ENCODE measurements around the gene CALD1.

The CALD1 gene

DNA sequence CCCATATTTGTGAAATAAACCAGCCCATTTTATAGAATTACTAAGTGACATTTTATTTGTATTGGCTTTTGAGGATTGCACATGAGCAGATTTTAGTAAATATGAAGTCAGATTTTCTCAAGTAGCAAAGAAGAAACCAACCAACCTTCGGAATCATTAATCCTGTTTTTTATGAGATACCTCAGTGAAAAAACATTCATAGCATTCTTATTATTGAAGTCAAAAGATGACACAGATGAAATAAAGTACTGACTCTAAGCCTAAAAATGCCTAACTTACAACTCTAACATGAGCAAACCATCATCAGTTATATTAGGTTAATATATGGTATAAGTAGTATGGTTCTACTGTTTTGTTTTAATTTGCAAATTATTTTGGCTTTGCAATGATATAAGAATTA, 147.0 kb downstream of the CALD1 start:
- no peak for DNase-seq (ENCODE audit: low read depth)

GRCh38 chr7:134927076-134927475, 147.6 kb downstream of the CALD1 start:
- no peak for DNase-seq (ENCODE audit: low read depth)

DNA sequence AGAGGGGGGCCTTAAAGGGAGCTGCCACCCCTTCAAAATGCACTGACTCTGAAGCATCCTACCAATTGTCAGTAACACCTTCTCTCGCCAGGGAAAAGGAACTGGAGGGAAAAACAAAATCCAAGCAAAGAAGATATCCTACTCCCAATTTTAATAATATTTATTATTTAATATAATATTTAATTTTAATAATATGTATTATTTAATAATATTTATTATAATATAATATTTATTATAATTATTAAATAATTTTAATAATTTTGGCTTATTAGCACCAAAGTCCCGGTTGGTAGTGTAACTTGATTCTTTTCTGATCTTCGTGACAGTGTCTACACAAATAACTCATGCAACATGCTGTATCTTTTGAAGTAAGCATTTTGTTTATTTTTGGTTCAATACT, 148.3 kb downstream of the CALD1 start:
- DNase-seq (ENCODE audit: low read depth): no peak

DNA sequence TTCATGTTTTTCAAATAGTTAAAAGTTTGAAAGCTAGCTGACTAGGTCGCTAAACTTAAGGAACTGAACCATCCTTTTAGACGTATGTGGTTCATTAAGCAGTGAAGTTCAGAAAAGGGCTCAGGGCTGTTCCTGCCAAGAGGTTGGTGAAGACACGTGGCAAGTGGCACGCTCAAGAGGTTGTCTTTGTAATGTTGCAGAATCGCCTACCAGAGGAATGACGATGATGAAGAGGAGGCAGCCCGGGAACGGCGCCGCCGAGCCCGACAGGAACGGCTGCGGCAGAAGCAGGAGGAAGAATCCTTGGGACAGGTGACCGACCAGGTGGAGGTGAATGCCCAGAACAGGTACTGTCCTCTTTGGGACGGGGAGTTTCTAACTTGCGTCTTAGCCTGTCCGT, 149.1 kb downstream of the CALD1 start:
- DNase-seq (ENCODE audit: low read depth): no peak

- DNase-seq (ENCODE audit: low read depth): no peak
Measured at GRCh38 chr7:134931487-134931886, 152.1 kb downstream of the CALD1 start.

DNA sequence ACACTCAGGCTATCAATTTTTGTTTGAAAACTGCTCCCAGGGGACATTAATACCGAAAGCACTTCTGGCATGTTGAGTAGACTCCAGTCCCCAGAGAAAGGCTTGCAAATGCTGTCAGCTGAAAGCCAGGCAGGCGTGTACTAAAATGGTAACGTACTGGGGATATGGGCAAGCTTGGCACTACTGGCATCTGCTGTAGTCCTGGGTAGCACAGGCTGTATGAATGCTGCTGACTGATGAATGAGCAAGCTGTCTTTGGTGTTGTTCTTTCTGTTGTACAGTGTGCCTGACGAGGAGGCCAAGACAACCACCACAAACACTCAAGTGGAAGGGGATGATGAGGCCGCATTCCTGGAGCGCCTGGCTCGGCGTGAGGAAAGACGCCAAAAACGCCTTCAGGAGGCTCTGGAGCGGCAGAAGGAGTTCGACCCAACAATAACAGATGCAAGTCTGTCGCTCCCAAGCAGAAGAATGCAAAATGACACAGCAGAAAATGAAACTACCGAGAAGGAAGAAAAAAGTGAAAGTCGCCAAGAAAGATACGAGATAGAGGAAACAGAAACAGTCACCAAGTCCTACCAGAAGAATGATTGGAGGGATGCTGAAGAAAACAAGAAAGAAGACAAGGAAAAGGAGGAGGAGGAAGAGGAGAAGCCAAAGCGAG, 153.4 kb downstream of the CALD1 start:
- DNase-seq (ENCODE audit: low read depth): no peak

- DNase-seq (ENCODE audit: low read depth): no peak
Measured at GRCh38 chr7:134933460-134934068, 154.1 kb downstream of the CALD1 start.

GRCh38 chr7:134935701-134936100, 156.3 kb downstream of the CALD1 start:
- no peak for DNase-seq (ENCODE audit: low read depth)

- no peak for DNase-seq (ENCODE audit: low read depth)
Measured at GRCh38 chr7:134936893-134937510, 157.6 kb downstream of the CALD1 start.

GRCh38 chr7:134938141-134938540, 158.7 kb downstream of the CALD1 start:
- DNase-seq (ENCODE audit: low read depth): no peak

GRCh38 chr7:134939136-134939535, 159.7 kb downstream of the CALD1 start:
- DNase-seq (ENCODE audit: low read depth): no peak

GRCh38 chr7:134940729-134941128, 161.3 kb downstream of the CALD1 start:
- no peak for DNase-seq (ENCODE audit: low read depth)

DNA sequence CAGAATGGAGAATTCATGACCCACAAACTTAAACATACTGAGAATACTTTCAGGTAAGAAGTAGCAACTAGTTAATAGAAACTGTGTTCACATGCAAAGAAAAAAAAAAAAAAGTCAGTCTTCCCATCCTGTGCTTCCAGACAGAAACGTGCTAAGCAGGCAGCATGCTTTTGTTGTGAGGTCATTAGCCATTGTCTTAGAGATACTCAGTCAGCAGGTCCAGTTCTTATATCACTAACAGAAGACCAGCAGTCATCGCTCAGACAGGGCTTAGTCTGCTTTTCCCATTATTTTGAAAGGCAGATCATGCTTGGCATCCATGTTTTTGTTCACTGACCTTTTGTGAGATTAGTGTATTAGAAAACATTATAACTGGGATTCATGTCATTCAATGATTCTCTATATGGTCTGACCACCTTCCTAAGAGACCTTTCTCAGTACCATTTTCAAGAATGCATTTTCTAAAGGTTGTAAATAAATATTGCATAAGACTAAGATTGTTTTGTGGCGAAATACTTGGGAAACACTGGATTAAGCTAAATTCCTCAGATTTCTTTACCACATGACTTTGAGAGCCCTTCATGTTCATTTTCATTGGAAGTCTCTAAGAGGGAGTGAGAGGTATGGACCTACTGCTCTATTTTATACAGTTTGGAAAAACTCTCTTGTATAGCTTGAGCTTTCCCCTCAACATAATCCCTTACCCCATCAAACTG, 161.9 kb downstream of the CALD1 start:
- DNase-seq (ENCODE audit: low read depth): no peak

- no peak for DNase-seq (ENCODE audit: low read depth)
Measured at GRCh38 chr7:134941952-134942351, 162.5 kb downstream of the CALD1 start.

DNA sequence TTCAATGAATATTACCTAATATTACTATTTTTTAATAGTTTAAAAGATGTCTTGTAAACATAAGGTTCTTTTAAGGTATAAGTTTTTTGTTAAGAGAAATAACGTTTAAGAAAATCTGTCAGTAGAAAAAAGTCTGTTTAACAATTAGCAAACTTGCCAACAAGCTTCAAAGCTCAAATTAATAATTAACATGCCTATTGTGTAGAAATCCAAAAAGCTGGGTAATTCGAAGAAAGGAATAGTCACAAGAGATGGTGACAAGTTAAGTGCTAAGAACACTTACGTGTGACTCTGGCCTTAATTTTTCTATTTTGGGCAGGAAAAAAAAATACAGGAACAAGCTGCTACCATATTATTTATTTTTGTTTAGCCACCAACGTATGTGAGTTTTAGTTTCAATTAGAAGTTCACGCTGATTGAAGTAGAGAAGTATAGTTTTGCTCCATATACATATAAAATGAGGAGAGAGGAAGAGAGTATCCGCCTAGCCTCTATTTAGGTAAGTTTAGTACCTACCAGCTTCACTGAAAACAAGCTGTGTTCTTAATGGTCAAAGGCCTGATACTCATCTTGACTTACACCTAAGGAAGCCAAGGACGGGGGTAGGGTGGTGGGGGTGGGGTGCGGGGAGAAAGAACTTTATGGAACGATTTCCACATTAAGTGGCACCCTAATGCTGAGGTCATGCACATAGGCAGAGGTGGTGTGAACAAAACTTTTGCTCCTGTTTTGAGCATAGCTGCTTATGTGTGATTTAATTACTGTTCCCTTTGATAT, 163.4 kb downstream of the CALD1 start:
- no peak for DNase-seq (ENCODE audit: low read depth)

GRCh38 chr7:134943785-134944400, 164.5 kb downstream of the CALD1 start:
- no peak for DNase-seq (ENCODE audit: low read depth)

GRCh38 chr7:134945691-134946090, 166.3 kb downstream of the CALD1 start:
- no peak for DNase-seq (ENCODE audit: low read depth)

DNA sequence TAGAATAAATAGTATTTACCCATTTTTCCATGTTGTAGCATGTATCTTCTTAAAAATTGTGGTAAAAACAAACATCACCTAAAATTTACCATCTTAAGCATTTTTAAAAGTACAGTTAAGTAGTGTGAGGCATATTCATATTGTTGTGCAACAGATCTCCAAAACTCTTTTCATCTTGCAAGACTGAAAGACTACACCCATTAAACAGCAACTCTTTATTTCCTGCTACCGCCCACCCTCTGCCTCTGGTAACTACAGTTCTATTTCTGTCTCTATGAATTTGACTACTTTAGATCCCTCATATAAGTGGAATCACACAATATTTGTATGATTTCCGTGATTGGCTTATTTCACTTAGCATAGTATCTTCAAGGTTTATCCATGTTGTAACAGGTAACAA, 166.8 kb downstream of the CALD1 start:
- no peak for DNase-seq (ENCODE audit: low read depth)

- no peak for DNase-seq (ENCODE audit: low read depth)
Measured at GRCh38 chr7:134947329-134947728, 167.9 kb downstream of the CALD1 start.

- DNase-seq (ENCODE audit: low read depth): no peak
Measured at GRCh38 chr7:134947831-134948230, 168.4 kb downstream of the CALD1 start.

GRCh38 chr7:134948246-134948645, 168.8 kb downstream of the CALD1 start:
- no peak for DNase-seq (ENCODE audit: low read depth)

GRCh38 chr7:134948736-134949135, 169.3 kb downstream of the CALD1 start:
- DNase-seq (ENCODE audit: low read depth): no peak
